IMR-90 (cell line): ENCODE data around the gene PNO1.

Experiments used
- BHLHE40 ChIP-seq: fragments of 150-350 bp; IDR thresholded peaks from 2 replicates; pipeline ENCODE4 v1.6.1; 2016; ENCODE audit warnings: mild to moderate bottlenecking, low read depth, low read length
- CEBPB ChIP-seq: IDR thresholded peaks from 2 replicates; pipeline ENCODE4 v1.6.1; 2012; ENCODE audit warnings: low read depth, low read length, improper control_type of control experiment
- CHD1 ChIP-seq: IDR thresholded peaks from 2 replicates; pipeline ENCODE4 v1.6.1; 2012; ENCODE audit warnings: low read depth, low read length, improper control_type of control experiment
- CTCF ChIP-seq: conservative IDR thresholded peaks from 2 replicates; pipeline ENCODE4 v1.5.1; 2012; ENCODE audit warnings: mild to moderate bottlenecking, low read depth, low read length, improper control_type of control experiment
- ELK1 ChIP-seq: fragments of 150-350 bp; IDR thresholded peaks from 2 replicates; pipeline ENCODE4 v1.6.1; 2016; ENCODE audit warnings: low read depth, mild to moderate bottlenecking, low read length, moderate library complexity, borderline replicate concordance
- MAZ ChIP-seq: IDR thresholded peaks from 2 replicates; pipeline ENCODE4 v1.6.1; 2012; ENCODE audit warnings: low read depth, mild to moderate bottlenecking, low read length, improper control_type of control experiment, moderate library complexity, borderline replicate concordance
- MXI1 ChIP-seq: IDR thresholded peaks from 2 replicates; pipeline ENCODE4 v1.6.1; 2012; ENCODE audit warnings: low read depth, mild to moderate bottlenecking, low read length, moderate library complexity, borderline replicate concordance
- NFE2L2 ChIP-seq: fragments of 150-350 bp; IDR thresholded peaks from 2 replicates; pipeline ENCODE4 v1.6.1; 2016; ENCODE audit warnings: low read depth, mild to moderate bottlenecking, low read length
- POLR2A ChIP-seq: IDR thresholded peaks from 2 replicates; pipeline ENCODE4 v1.6.1; 2012; ENCODE audit warnings: mild to moderate bottlenecking, low read depth, low read length
- RAD21 ChIP-seq: IDR thresholded peaks from 2 replicates; pipeline ENCODE4 v1.6.1; 2012; ENCODE audit warnings: low read length, improper control_type of control experiment
- RCOR1 ChIP-seq: IDR thresholded peaks from 2 replicates; pipeline ENCODE4 v1.6.1; 2012; ENCODE audit warnings: mild to moderate bottlenecking, low read length, improper control_type of control experiment; ENCODE audit not compliant: insufficient replicate concordance
- RFX5 ChIP-seq: IDR thresholded peaks from 2 replicates; pipeline ENCODE4 v1.8.0; 2012; ENCODE audit warnings: low read depth, mild to moderate bottlenecking, low read length, moderate library complexity
- SMC3 ChIP-seq: fragments of 150-350 bp; IDR thresholded peaks from 2 replicates; pipeline ENCODE4 v1.6.1; 2016; ENCODE audit warnings: low read depth, mild to moderate bottlenecking, antibody characterized with exemption, low read length, moderate library complexity

- no peak for TF ChIP-seq CTCF
- no peak for TF ChIP-seq ELK1
- TF ChIP-seq RFX5: no peak
- no peak for TF ChIP-seq RCOR1
- no peak for TF ChIP-seq NFE2L2
- TF ChIP-seq CEBPB: no peak
- TF ChIP-seq MAZ: no peak
- no peak for TF ChIP-seq POLR2A
- no peak for TF ChIP-seq BHLHE40
- no peak for TF ChIP-seq MXI1
- no peak for TF ChIP-seq CHD1
- no peak for TF ChIP-seq RAD21
- TF ChIP-seq SMC3: no peak
These were observed 32.5 kb downstream of the PNO1 start for GRCh38 chr2:68189991-68190784.
